Left forelimb (tissue), 1 donor: ENCODE data around the gene NR1H4.
"Not testable (repeated sequence)": the region's sequence is repeated elsewhere in the genome, so short reads cannot be mapped to it uniquely, and the experiment has no call there.

Experiments
- DNase-seq: peaks from one replicate; pipeline ENCODE4 v3.0.0-alpha.2; 2018; ENCODE audit warnings: low spot score

The NR1H4 gene

DNA sequence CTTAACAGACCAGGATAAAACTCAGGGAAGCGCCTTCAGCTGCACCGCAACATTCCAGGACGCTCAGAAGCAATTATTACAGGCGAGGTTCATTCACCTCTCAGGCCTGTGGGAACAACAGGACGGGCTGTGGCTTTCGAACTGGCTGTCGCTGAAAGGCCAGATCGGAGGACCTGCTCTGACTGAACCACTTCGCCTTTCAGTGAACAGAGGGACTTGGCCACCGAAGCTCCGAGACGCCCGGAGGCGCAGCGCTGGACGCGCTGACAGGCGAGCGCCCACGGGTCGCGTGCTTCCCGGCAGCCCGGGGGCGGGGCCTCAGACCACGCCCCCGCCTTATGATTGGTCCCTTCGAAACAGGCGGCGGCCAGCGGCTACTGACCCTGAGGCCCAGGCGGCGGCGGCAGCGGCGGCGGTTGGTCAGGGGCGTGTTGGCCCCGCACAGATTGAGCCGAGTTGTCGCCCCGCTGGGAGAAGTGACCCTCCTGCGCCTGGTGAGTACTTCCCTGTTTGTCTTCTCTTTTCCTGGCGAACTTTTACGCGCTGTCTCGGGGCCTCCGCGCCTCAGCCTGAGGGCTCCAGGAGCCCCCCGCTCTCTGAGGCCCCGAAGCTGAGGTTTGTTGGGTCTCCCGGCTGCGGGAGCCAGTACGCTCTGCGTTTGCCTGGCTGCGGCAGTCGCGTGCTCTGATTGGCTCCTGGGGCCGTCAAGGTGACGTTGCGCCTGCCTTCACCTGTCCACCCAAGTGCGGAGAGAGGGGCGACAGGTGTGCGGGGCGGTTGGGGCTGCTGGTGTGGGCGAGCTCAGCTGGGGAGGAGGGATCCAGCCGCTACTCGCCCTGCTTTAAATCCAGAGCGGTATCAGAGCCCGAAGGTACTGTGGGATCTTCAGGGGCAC, 99.9 kb downstream of the NR1H4 start, which contains the start of gene GAS2L3:
TSS of gene GAS2L3 (plus strand) at position 393 of the 895 bp plus-strand sequence. CDS start 21,221 bp downstream, outside the sequence.
- DNase-seq, result peak; percentile 92

- no peak for DNase-seq
Observed at GRCh38 chr12:100574187-100575074, 100.8 kb downstream of the NR1H4 start.

- no peak for DNase-seq
Observed at GRCh38 chr12:100576331-100577036, 102.8 kb downstream of the NR1H4 start.

GRCh38 chr12:100578923-100579322, 105.3 kb downstream of the NR1H4 start:
- no peak for DNase-seq

DNA sequence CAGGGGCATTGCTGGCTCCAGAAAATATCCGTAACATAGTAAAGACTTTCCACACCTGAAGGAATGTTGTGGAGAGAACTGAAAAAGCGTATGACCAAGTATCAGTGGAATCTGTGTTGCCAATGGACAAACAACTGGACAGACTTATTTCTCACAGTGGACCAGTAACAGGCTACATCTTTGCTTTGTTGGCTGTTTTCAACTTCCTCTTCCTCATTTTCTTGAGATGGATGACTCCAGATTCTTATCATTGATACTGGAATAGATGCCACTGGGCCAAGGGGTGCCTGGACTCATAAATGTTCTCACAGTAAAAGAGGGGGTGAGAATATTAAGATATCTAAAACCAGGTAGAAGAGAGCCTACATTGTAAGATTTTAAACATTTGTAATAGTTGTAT, 106.2 kb downstream of the NR1H4 start:
- DNase-seq, result no peak

DNA sequence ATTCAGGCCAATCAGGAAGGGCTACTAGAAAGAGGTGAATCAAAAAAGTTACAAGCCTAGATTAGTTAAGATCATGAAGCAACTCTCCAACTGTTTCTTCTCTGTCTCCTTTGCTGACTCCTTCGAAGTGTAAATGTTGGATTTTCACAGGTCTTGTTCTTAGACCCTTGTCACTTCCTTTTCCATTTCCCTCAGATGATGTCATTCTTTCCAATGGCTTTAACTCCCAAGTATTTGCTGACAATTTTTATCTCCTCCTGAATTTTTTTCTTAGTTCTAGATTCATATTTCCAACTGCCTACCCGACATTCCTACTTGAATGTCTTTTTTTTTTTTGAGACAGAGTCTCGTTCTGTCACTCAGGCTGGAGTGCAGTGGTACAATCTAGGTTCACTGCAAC, 110.6 kb downstream of the NR1H4 start:
- DNase-seq, result no peak

- no peak for DNase-seq
Observed at GRCh38 chr12:100591979-100592378, 118.3 kb downstream of the NR1H4 start.

DNA sequence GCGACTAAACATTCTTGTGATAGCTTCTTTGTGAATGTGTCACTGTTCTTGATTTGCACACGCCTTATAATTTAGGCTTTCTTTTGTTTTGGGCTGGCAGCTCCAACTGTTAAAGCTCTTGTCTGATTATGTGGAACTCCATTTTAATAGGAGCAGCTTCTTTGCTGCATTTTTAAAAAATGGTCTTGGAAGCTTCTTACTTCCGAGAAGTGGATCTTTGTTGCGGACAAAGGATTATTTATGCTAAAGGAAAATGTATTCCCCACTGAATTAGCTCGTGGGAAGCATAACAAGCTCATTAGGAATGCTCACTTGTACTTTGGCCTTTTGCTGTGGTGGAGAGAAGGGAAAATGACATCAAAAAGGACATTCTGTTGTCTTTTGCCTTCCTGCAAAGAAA, 119.8 kb downstream of the NR1H4 start:
- DNase-seq, result no peak

- no peak for DNase-seq
Observed at GRCh38 chr12:100601626-100602025, 128.0 kb downstream of the NR1H4 start.

GRCh38 chr12:100602997-100603396, 129.3 kb downstream of the NR1H4 start:
- not testable (repeated sequence) for DNase-seq

- no peak for DNase-seq
Observed at GRCh38 chr12:100608776-100609175, 135.1 kb downstream of the NR1H4 start.

GRCh38 chr12:100610666-100611430, 137.2 kb downstream of the NR1H4 start:
- DNase-seq, result no peak

GRCh38 chr12:100612606-100613005, 138.9 kb downstream of the NR1H4 start:
- no peak for DNase-seq
